Measurements from ENCODE around the gene CDC7. TPM values are rescaled to one million over a fixed set of nuclear protein-coding genes. Genes with fewer than 3 reads are reported as not detected.

Gene CDC7
- total RNA-seq, 1 donor from 2014 or later = 1.6 TPM

DNA sequence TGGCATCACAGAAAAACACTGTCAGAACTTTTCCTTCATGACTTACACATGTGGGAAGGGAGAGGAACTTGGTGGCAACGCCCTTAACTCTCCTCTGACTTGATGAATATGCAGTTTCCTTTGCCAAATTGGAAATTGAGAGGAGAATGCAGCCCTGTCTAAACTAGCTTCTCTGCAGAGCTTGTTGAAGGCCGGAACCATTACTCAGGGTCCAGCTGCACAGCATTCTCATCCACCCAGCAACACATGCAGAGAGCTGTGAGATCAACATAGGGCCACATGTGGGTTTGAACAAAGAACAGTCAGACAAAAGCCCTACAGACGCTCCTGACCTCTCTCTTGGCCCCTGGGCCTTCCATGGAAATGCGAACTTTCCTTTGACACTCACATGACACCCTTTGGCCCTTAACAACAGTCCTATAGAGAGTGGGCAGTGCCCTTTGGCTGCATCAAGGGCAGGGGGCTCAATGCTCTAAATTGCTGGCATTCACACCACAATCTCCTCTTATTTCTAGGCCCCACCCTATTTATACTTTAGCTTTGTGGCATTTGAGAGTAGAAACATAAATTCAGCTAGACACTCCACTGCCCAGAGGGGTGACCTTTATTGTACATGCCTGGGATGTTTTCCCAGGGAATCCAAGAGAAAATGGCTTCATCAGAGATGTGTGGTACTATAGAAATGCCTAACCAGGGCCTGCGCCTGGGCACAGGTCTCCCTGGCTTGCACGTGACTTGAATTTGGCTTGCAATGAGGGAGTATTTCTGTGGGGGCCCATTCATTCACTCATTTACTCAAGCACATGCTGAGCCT lies 64.4 kb downstream of the CDC7 start:
- DNase-seq (ENCODE audit: low spot score) = no peak
- intact Hi-C loops (cut with DNase I) = loop anchor here (5.0 kb wide), 1 partner anchor 322 kb away; the partner anchor contains the start of gene TGFBR3

GRCh38 chr1:91567583-91567982 lies 66.9 kb downstream of the CDC7 start:
- no peak for DNase-seq (ENCODE audit: low spot score)

GRCh38 chr1:91568261-91568660 lies 67.6 kb downstream of the CDC7 start:
- intact Hi-C loops (cut with DNase I) = loop anchor here (5.0 kb wide), 1 partner anchor 319 kb away; the partner anchor contains the start of gene TGFBR3
- no peak for DNase-seq (ENCODE audit: low spot score)

More at GRCh38 chr1:91567583-91567982, 66.9 kb downstream of the CDC7 start:
- intact Hi-C loops (cut with DNase I) = loop anchor here (5.0 kb wide), 1 partner anchor 320 kb away; the partner anchor contains the start of gene TGFBR3

GRCh38 chr1:91569411-91570119 lies 68.9 kb downstream of the CDC7 start:
- intact Hi-C loops (cut with DNase I) = loop anchor here (1.0 to 5.0 kb wide), 2 partner anchors 15 to 318 kb away; partner anchors contain the start of gene TGFBR3
- DNase-seq (ENCODE audit: low spot score) = peak; percentile 90

- DNase-seq (ENCODE audit: low spot score) = no peak
- intact Hi-C loops (cut with DNase I) = loop anchor here (1.0 kb wide), 1 partner anchor 14 kb away; no protein-coding TSS in a partner anchor
Observed at GRCh38 chr1:91570120-91570448, 69.4 kb downstream of the CDC7 start.

GRCh38 chr1:91572044-91572443 lies 71.4 kb downstream of the CDC7 start:
- no peak for DNase-seq (ENCODE audit: low spot score)
- intact Hi-C loops (cut with DNase I) = no loop called here

Other genes starting within 250 kb of the CDC7 start
- gene HFM1, start 96.0 kb upstream of the CDC7 start, total RNA-seq = 2.7 TPM